HG02642 (cell line): ENCODE measurements around the gene CDK13.
"Not testable (repeated sequence)": the region's sequence is repeated elsewhere in the genome, so short reads cannot be mapped to it uniquely, and the experiment has no call there.

Source experiments
- ATAC-seq: cut with Tn5 transposase; IDR thresholded peaks from one replicate; pipeline ENCODE4 v1.9.1; 2021; ENCODE audit warnings: mild to moderate bottlenecking; ENCODE audit not compliant: unreplicated experiment, poor library complexity

CDK13 gene

GRCh38 chr7:40093631-40094350 is 143.7 kb downstream of the CDK13 start:
- no peak for ATAC-seq

- ATAC-seq: no peak
These were observed 145.2 kb downstream of the CDK13 start for GRCh38 chr7:40095230-40095629.

- no peak for ATAC-seq
These were observed 145.8 kb downstream of the CDK13 start for GRCh38 chr7:40095695-40096327.

- no peak for ATAC-seq
These were observed 147.7 kb downstream of the CDK13 start for GRCh38 chr7:40097728-40098127.

GRCh38 chr7:40098810-40099209 is 148.8 kb downstream of the CDK13 start:
- no peak for ATAC-seq

- ATAC-seq: no peak
These were observed 149.8 kb downstream of the CDK13 start for GRCh38 chr7:40099837-40100236.

- ATAC-seq: no peak
These were observed 151.1 kb downstream of the CDK13 start for GRCh38 chr7:40101201-40101600.

- no peak for ATAC-seq
These were observed 152.8 kb downstream of the CDK13 start for GRCh38 chr7:40102897-40103296.

GRCh38 chr7:40105879-40106473 is 155.9 kb downstream of the CDK13 start:
- no peak for ATAC-seq

GRCh38 chr7:40115936-40116335 is 165.9 kb downstream of the CDK13 start:
- no peak for ATAC-seq

GRCh38 chr7:40117199-40117598 is 167.1 kb downstream of the CDK13 start:
- not testable (repeated sequence) for ATAC-seq

- not testable (repeated sequence) for ATAC-seq
These were observed 168.1 kb downstream of the CDK13 start for GRCh38 chr7:40118201-40118600.

GRCh38 chr7:40120020-40120419 is 170.0 kb downstream of the CDK13 start:
- ATAC-seq: no peak

GRCh38 chr7:40122100-40122939 is 172.3 kb downstream of the CDK13 start:
- not testable (repeated sequence) for ATAC-seq

GRCh38 chr7:40122940-40123254 is 172.8 kb downstream of the CDK13 start:
- ATAC-seq: no peak

GRCh38 chr7:40133561-40134427 is 183.7 kb downstream of the CDK13 start:
- ATAC-seq: peak; percentile 7

- peak; percentile 91 for ATAC-seq
These were observed 184.6 kb downstream of the CDK13 start, which contains the start of the genes MPLKIP and SUGCT for GRCh38 chr7:40134428-40135316. TSS of gene MPLKIP (minus strand) at chr7:40134622. CDS start at chr7:40134567, 55 bp downstream. TSS of gene SUGCT (plus strand) at chr7:40135005.

GRCh38 chr7:40135317-40135610 is 185.2 kb downstream of the CDK13 start:
- ATAC-seq: no peak

- ATAC-seq: no peak
These were observed 187.5 kb downstream of the CDK13 start for GRCh38 chr7:40137563-40137962.
